ENCODE results near the gene MYD88. TPM values are rescaled to one million over a fixed set of nuclear protein-coding genes. Genes with fewer than 3 reads are reported as not detected.

Gene MYD88
- total RNA-seq, 1 experiment from 2014 or later, result 14.8 TPM

- no peak overlapping the region for H3K4me3 ChIP-seq (replicated peaks in 1 of 2; ENCODE audit: low read depth in 1 of 2, low read length in 2 of 2)
- peaks cover 0 to 4% of the 10 kb centered on the region in 2 experiments; a peak in 1 of 4 replicates for H3K36me3 ChIP-seq (ENCODE audit: control insufficient read depth in 1 of 2, insufficient read depth in 2 of 2, low read length in 2 of 2)
- DNase-seq (ENCODE audit: low read depth, low spot score) (no peak), ATAC-seq (no peak)
- H3K9me3 ChIP-seq (ENCODE audit: control insufficient read depth in 1 of 2, insufficient read depth in 1 of 2, low read depth in 1 of 2, low read length in 2 of 2), result no peaks in the 10 kb centered on the region
- H3K9ac ChIP-seq (ENCODE audit: low read length), result no peak overlapping the region
- ChIA-PET CTCF (interaction anchor here (0.9 kb wide), 1 partner anchor 206 kb away, joined by 3 read pairs; the partner anchor contains the start of gene XYLB), RAD21 (ENCODE audit: low non-redundant PET in 1 of 2, low total read pairs in 2 of 2, uncharacterized antibody in 2 of 2, unreplicated experiment in 2 of 2) (no interaction called here), POLR2A (no interaction called here)
- H3K4me2 ChIP-seq (ENCODE audit: low read length), result no peak overlapping the region
- H4K20me1 ChIP-seq (ENCODE audit: insufficient read depth), result no peaks in the 10 kb centered on the region
- H2AFZ ChIP-seq (ENCODE audit: low read depth, low read length, poor library complexity, severe bottlenecking), result no peak overlapping the region
- no peak for TF ChIP-seq SIN3A (IDR thresholded peaks at IDR 0.05; ENCODE audit: low read depth)
- no peak for TF ChIP-seq SRF (IDR thresholded peaks at IDR 0.05; ENCODE audit: low read depth)
- TF ChIP-seq EGR1 (IDR thresholded peaks at IDR 0.05; ENCODE audit: low read depth), result no peak
- TF ChIP-seq CTCF (IDR thresholded peaks at IDR 0.05 in 2 of 3, conservative IDR thresholded peaks at IDR 0.05 in 1 of 3; ENCODE audit: borderline replicate concordance in 1 of 3, insufficient read depth in 1 of 3, low read depth in 2 of 3, low read length in 2 of 3), result 0 out of 6 replicates have a peak, but pooled peaks of 2 of the 3 experiments have one; percentile 9 to 16
- TF ChIP-seq YY1 (IDR thresholded peaks at IDR 0.05; ENCODE audit: extremely low read depth, insufficient replicate concordance, low read depth, low read length), result no peak
- no peak for TF ChIP-seq MAX (IDR thresholded peaks at IDR 0.05)
- TF ChIP-seq POLR2AphosphoS5 (IDR thresholded peaks at IDR 0.05; ENCODE audit: low read depth, low read length), result no peak
- H3K27ac ChIP-seq (ENCODE audit: low read depth, low read length), result no peak overlapping the region
- no peaks in the 10 kb centered on the region for H3K9me2 ChIP-seq (ENCODE audit: insufficient read depth)
- BruUV-seq (replicated peaks), result no TSS peak
- H3K4me1 ChIP-seq (ENCODE audit: control insufficient read depth in 1 of 2, insufficient read depth in 2 of 2, low read length in 2 of 2), result peaks cover 16 to 48% of the 10 kb centered on the region in 2 experiments
- intact Hi-C loops (cut with micrococcal nuclease), result no loop called here
- no peaks in the 10 kb centered on the region for H3K27me3 ChIP-seq (ENCODE audit: insufficient read depth, low read length)
- H3K79me2 ChIP-seq (ENCODE audit: insufficient read depth, low read length), result peaks cover 12% of the 10 kb centered on the region
These were observed 2.1 kb downstream of the MYD88 start for GRCh38 chr3:38140326-38141172.
